SK-N-SH (cell line): ENCODE data around the gene TSPAN31.

Source experiments
- CTCF ChIP-seq: fragments of 200-600 bp; sonication (generic); IDR thresholded peaks from 2 replicates; pipeline ENCODE4 v1.6.1; 2017; ENCODE audit warnings: antibody characterized with exemption, mild to moderate bottlenecking, moderate library complexity
- MXI1 ChIP-seq: IDR thresholded peaks from 2 replicates; pipeline ENCODE4 v1.6.1; 2012; ENCODE audit warnings: mild to moderate bottlenecking, low read depth, low read length, improper control_type of control experiment
- NRF1 ChIP-seq: IDR thresholded peaks from 2 replicates; pipeline ENCODE4 v1.6.1; 2012; ENCODE audit warnings: low read depth, mild to moderate bottlenecking, low read length
- RFX5 ChIP-seq: IDR thresholded peaks from 2 replicates; pipeline ENCODE4 v1.6.1; 2012; ENCODE audit warnings: mild to moderate bottlenecking, improper control_type of control experiment, low read length
- USF1 ChIP-seq: IDR thresholded peaks from 2 replicates; pipeline ENCODE4 v1.4.0; 2012; ENCODE audit warnings: low read depth, borderline replicate concordance
- YY1 ChIP-seq: IDR thresholded peaks from 2 replicates; pipeline ENCODE4 v1.4.0; 2012; ENCODE audit warnings: low read depth, mild to moderate bottlenecking

DNA sequence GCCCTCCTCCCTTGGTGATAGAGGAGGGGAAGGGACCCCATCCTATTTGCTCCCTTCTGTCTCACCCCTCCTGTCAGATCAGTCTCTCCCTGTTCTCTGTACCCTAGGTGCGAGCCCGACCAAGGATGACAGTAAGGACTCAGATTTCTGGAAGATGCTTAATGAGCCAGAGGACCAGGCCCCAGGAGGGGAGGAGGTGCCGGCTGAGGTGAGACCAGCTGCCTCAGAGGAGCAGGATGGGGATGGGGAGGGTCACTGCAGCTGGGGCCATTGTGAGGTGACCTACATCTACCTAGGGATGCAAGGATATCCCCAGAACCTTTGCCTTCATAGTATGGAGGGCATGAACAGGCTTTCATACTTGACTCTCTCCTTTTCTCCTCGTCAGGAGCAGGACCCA lies 28.5 kb upstream of the TSPAN31 start:
- TF ChIP-seq CTCF (no peak), RFX5 (no peak), MXI1 (no peak), USF1 (no peak), YY1 (no peak), NRF1 (no peak)
